MM.1S (cell line): ENCODE data around the gene PGK1.

Experiments used
- DNase-seq: peaks from one replicate; pipeline ENCODE4 v3.0.0-alpha.2; 2015
- H2AFZ ChIP-seq: fragments of 300-600 bp; sonication (generic); 2 replicates; pipeline ENCODE4 v1.6.0; 2016; ENCODE audit warnings: antibody characterized with exemption, low read length
- H3F3A ChIP-seq: fragments of 300-600 bp; sonication (generic); 2 replicates; pipeline ENCODE4 v1.6.1; 2016; ENCODE audit warnings: mild to moderate bottlenecking, antibody characterized with exemption, low read length, moderate library complexity, mixed read lengths; ENCODE audit not compliant: insufficient read depth
- H3K27ac ChIP-seq: fragments of 300-600 bp; sonication (generic); 2 replicates; pipeline ENCODE4 v1.5.1; 2016; ENCODE audit warnings: mild to moderate bottlenecking, low read length
- H3K27me3 ChIP-seq: fragments of 300-600 bp; sonication (generic); replicated peaks from 2 replicates; pipeline ENCODE4 v1.6.0; 2016; ENCODE audit warnings: low read length; ENCODE audit not compliant: insufficient read depth
- H3K36me3 ChIP-seq: fragments of 300-600 bp; sonication (generic); replicated peaks from 2 replicates; pipeline ENCODE4 v1.6.1; 2016; ENCODE audit warnings: mild to moderate bottlenecking, low read length, mixed read lengths; ENCODE audit not compliant: insufficient read depth
- H3K4me1 ChIP-seq: fragments of 300-600 bp; sonication (generic); 2 replicates; pipeline ENCODE4 v1.6.1; 2016; ENCODE audit warnings: low read length, mixed read lengths
- H3K4me2 ChIP-seq: fragments of 300-600 bp; sonication (generic); 2 replicates; pipeline ENCODE4 v1.6.0; 2016; ENCODE audit warnings: low read depth, low read length
- H3K4me3 ChIP-seq: fragments of 300-600 bp; sonication (generic); 2 replicates; pipeline ENCODE4 v1.5.1; 2016; ENCODE audit warnings: low read length, mixed read lengths
- H3K79me2 ChIP-seq: fragments of 300-600 bp; sonication (generic); 2 replicates; pipeline ENCODE4 v1.6.1; 2016; ENCODE audit warnings: mixed run types, low read length, mixed read lengths
- H3K9ac ChIP-seq: fragments of 300-600 bp; sonication (generic); 2 replicates; pipeline ENCODE4 v1.6.1; 2016; ENCODE audit warnings: low read length, mixed read lengths
- H3K9me2 ChIP-seq: fragments of 300-600 bp; sonication (generic); replicated peaks from 2 replicates; pipeline ENCODE4 v1.6.1; 2016; ENCODE audit warnings: mild to moderate bottlenecking, low read length, mixed read lengths; ENCODE audit not compliant: insufficient read depth
- H3K9me3 ChIP-seq: fragments of 300-600 bp; sonication (generic); replicated peaks from 2 replicates; pipeline ENCODE4 v1.6.1; 2016; ENCODE audit warnings: mild to moderate bottlenecking, low read length, mixed read lengths; ENCODE audit not compliant: insufficient read depth
- H4K20me1 ChIP-seq: fragments of 300-600 bp; sonication (generic); 2 replicates; pipeline ENCODE4 v1.6.1; 2016; ENCODE audit warnings: mild to moderate bottlenecking, low read length, moderate library complexity, mixed read lengths; ENCODE audit not compliant: insufficient read depth
- EZH2 ChIP-seq: fragments of 300-600 bp; sonication (generic); optimal IDR thresholded peaks from 2 replicates; pipeline ENCODE3; 2017; ENCODE audit warnings: low read depth, mild to moderate bottlenecking, antibody characterized with exemption, low read length, mixed read lengths
- EZH2phosphoT487 ChIP-seq: fragments of 300-600 bp; sonication (generic); IDR thresholded peaks from 2 replicates; pipeline ENCODE4 v1.6.1; 2018; ENCODE audit warnings: antibody characterized with exemption, low read length
- TF ChIP-seq, protein P1 (sequence below): fragments of 300-600 bp; sonication (generic); IDR thresholded peaks from 2 replicates; pipeline ENCODE4 v1.5.1; 2016; ENCODE audit warnings: antibody characterized with exemption, low read length, mixed read lengths

PGK1 gene

DNA sequence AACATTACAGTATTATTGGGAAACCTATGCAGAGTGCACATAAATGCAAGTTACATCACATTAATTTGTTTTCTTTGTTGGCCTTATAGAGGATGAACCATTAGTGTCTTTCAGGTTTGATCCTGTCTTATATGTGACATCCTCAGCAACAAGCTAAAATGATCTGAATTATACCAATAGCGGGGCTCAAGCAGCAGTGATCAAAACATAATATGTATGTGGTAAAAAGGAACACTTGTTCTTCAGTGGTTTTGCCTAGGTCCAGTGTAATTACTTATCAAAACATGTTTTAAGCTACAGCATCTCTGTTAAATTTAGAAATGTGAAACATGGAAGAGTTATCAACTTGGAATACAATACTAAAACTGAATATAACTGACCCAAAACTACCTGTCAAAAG lies 26.3 kb downstream of the PGK1 start:
- H3K9me3 ChIP-seq = no peaks in the 10 kb centered on the region
- no peaks in the 10 kb centered on the region for H3K36me3 ChIP-seq
- H3F3A ChIP-seq = peaks cover 18% of the 10 kb centered on the region; the same call in 1 of the 2 replicates
- no peak overlapping the region for H2AFZ ChIP-seq
- H3K4me1 ChIP-seq = peaks cover 26% of the 10 kb centered on the region
- no peaks in the 10 kb centered on the region for H3K9me2 ChIP-seq
- no peaks in the 10 kb centered on the region for H3K27me3 ChIP-seq
- H3K4me3 ChIP-seq = no peak overlapping the region
- no peak for DNase-seq
- H3K79me2 ChIP-seq = peaks cover 13% of the 10 kb centered on the region
- H3K4me2 ChIP-seq = no peak overlapping the region
- no peak for TF ChIP-seq EZH2phosphoT487
- TF ChIP-seq, protein P1, sequence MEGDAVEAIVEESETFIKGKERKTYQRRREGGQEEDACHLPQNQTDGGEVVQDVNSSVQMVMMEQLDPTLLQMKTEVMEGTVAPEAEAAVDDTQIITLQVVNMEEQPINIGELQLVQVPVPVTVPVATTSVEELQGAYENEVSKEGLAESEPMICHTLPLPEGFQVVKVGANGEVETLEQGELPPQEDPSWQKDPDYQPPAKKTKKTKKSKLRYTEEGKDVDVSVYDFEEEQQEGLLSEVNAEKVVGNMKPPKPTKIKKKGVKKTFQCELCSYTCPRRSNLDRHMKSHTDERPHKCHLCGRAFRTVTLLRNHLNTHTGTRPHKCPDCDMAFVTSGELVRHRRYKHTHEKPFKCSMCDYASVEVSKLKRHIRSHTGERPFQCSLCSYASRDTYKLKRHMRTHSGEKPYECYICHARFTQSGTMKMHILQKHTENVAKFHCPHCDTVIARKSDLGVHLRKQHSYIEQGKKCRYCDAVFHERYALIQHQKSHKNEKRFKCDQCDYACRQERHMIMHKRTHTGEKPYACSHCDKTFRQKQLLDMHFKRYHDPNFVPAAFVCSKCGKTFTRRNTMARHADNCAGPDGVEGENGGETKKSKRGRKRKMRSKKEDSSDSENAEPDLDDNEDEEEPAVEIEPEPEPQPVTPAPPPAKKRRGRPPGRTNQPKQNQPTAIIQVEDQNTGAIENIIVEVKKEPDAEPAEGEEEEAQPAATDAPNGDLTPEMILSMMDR = no peak
- TF ChIP-seq EZH2 = no peak
- peak overlapping the region; percentile 32; the same call in 1 of the 2 replicates for H3K27ac ChIP-seq
- H3K9ac ChIP-seq = no peak overlapping the region
- H4K20me1 ChIP-seq = no peaks in the 10 kb centered on the region

- no peak for TF ChIP-seq EZH2phosphoT487
- no peak for TF ChIP-seq EZH2
- TF ChIP-seq, protein P1 = no peak
- H3K27me3 ChIP-seq = no peaks in the 10 kb centered on the region
- H3K9me3 ChIP-seq = no peaks in the 10 kb centered on the region
These were observed 27.1 kb downstream of the PGK1 start for GRCh38 chrX:78131117-78131516.

GRCh38 chrX:78133238-78133960 lies 29.4 kb downstream of the PGK1 start:
- Histone ChIP-seq H3K9me2 (no peaks in the 10 kb centered on the region), H3K9ac (no peak overlapping the region), H3K27me3 (no peaks in the 10 kb centered on the region), H3K9me3 (no peaks in the 10 kb centered on the region), H3K27ac (peak overlapping the region; percentile 65), H3K4me1 (peaks cover 26% of the 10 kb centered on the region), H2AFZ (no peak overlapping the region), H3K4me2 (no peak overlapping the region), H3F3A (peaks cover 18% of the 10 kb centered on the region), H3K4me3 (no peak overlapping the region), H4K20me1 (no peaks in the 10 kb centered on the region), H3K36me3 (no peaks in the 10 kb centered on the region), H3K79me2 (peaks cover 3% of the 10 kb centered on the region; the same call in 1 of the 2 replicates)
- TF ChIP-seq EZH2 (no peak), EZH2phosphoT487 (no peak)
- TF ChIP-seq, protein P1 = no peak
- no peak for DNase-seq

More at GRCh38 chrX:78131117-78131516, 27.1 kb downstream of the PGK1 start:
- Histone ChIP-seq H4K20me1 (no peaks in the 10 kb centered on the region), H3K27ac (peak overlapping the region; percentile 32; the same call in 1 of the 2 replicates), H2AFZ (no peak overlapping the region), H3K4me3 (no peak overlapping the region), H3K79me2 (peaks cover 12% of the 10 kb centered on the region; the same call in 1 of the 2 replicates), H3K36me3 (no peaks in the 10 kb centered on the region), H3K9me2 (no peaks in the 10 kb centered on the region), H3K9ac (no peak overlapping the region), H3K4me2 (0 out of 2 replicates have a peak overlapping the region, but pooled peaks have one; percentile 29), H3K4me1 (peaks cover 26% of the 10 kb centered on the region), H3F3A (peaks cover 18% of the 10 kb centered on the region; the same call in 1 of the 2 replicates)
- no peak for DNase-seq
